T-helper 9 cell (primary cell): Measurements from ENCODE around the gene NFATC3.

Experiments
- DNase-seq: peaks from one replicate; pipeline ENCODE4 v3.0.0-alpha.2; 2020
- total RNA-seq, 2 donors: gene quantifications; one replicate each; lab custom pipeline; 2026; lab: John Stamatoyannopoulos, UW

The NFATC3 gene
- total RNA-seq, result 167 to 168 reads per million in 2 donors

GRCh38 chr16:68085259-68086071 is at the start of gene NFATC3:
Gene NFATC3 (plus strand): TSS chr16:68085370. CDS start chr16:68085682, 312 bp downstream.
- peak; percentile 99 for DNase-seq

DNA sequence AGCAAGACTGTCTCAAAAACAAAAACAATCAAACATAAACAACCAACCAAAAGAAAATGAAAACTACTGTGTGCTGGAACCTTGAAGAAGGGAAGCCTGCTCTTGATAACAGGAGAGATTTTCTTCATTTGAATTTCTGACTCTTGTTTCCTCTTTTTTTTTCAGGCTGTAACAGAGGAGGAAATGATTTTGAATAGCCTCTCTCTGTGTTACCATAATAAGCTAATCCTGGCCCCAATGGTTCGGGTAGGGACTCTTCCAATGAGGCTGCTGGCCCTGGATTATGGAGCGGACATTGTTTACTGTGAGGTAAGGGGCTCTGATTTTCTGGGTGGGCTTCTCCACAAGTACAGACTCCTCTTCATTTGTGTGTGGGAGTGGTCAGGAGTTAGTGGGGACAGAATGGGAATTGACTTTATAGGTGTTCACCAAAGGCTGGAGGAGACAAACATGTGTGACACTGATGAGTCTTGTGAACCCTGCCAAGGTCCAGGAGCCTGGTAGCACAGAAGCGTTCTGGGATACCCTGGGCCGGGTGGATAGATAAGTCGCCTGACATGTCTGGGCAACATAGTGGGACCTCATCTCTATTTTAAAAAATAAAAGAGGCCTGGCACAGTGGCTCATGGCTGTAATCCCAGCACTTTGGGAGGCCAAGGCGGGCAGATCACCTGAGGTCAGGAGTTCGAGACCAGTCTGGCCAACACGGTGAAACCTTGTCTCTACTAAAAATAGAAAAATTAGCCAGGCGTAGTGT is 47.2 kb upstream of the NFATC3 start:
- no peak for DNase-seq

- peak; percentile 91 for DNase-seq
Observed at GRCh38 chr16:68040506-68041288, 44.5 kb upstream of the NFATC3 start.

GRCh38 chr16:68041783-68042182 is 43.4 kb upstream of the NFATC3 start:
- no peak for DNase-seq

GRCh38 chr16:68046106-68046505 is 39.1 kb upstream of the NFATC3 start:
- DNase-seq, result no peak

DNA sequence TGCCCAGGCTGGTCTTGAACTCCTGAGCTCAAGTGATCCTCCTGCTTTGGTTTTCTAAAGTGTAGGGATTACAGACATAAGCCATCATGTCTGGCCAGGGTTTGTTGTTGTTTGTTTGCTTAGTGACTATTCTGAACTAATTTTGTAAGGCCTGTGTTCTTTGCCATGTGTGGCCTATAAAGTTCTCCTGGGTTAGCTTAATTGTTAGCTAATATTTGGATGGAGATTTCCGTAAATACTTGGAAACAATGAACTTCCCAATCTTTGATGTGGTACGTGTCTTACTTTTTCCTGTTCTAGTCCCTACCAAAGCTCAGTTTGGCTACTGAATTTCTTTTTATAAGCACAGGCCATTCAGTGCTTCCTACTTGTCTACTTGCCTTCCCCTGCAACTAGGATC is 37.2 kb upstream of the NFATC3 start:
- no peak for DNase-seq

DNA sequence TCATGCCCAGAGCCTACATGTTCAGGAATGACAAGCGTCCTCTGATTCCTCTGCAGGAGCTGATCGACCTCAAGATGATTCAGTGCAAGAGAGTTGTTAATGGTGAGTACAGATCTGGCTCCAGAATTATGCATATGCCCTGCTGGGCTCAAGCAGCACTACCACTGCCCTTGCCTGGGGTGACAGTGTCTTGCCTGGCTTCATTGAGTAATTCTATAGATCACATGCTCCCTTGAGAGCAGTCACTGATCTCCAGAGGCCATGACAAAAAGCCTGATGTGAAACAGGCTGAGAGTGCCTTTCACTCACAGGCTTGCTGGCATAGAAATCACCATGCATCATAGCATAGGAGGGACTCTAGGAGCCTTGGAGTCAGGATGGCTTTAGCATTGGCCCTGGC is 35.7 kb upstream of the NFATC3 start:
- DNase-seq, result no peak

DNA sequence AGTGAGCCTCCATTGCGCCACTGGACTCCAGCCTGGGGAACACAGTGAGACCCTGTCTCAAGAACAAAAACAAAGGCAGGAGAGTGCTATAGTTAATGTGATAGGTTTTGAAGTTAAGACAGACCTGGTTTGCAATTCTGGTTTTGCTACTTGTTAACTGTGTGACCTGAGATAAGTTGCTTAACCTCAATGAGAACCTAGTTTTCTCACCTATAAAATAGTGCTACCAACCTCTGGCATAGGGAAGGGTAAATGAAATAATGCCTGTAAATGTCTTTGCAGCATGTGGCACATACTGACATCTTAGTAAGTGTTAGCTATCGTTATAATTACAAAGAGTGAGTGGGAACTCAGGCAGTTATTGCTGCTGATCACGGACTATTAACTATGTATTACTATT is 29.8 kb upstream of the NFATC3 start:
- no peak for DNase-seq

DNA sequence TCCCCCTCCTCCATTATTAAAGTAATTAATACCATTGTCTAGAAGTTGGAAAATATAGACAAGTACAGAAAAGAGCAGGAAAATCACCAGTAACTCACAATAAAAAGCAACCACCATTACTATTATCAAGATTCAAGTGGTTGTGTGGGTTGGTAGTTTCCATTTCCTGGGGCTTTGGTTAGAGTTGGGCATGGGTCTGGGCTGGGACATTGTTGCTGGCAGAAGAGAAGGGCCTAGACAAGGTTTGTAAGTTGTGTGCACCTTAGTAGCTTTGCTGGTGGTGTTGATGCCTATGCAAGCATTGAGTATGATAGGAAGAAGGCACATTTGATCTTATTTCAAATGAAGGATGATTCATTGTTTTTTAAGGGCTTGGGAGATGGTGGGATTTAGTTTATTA is 25.4 kb upstream of the NFATC3 start:
- no peak for DNase-seq

GRCh38 chr16:68061396-68061795 is 23.8 kb upstream of the NFATC3 start:
- no peak for DNase-seq

DNA sequence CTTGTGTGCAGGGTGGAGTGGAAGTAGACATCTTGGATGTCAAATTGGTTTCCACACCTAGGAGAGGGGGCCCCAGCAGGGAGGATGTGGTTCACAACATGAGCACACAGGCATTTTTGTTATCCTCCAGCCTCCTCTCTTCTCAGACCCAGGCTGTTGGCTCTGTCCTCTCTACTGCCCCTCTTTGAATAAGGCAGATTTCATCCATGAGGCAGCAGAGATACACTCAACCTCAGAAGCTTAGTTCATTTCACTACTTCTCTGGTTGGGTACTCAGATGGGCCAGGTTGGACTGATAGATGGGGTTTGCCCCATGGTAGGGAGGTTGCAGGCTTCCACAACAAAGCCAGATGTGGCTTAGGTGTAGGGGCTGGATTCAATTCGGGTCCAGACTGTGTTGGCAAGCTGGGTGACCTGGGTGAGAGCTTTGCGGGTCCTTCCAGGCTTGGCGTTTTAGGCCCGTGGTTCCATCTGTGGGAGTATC is 22.2 kb upstream of the NFATC3 start:
- no peak for DNase-seq

DNA sequence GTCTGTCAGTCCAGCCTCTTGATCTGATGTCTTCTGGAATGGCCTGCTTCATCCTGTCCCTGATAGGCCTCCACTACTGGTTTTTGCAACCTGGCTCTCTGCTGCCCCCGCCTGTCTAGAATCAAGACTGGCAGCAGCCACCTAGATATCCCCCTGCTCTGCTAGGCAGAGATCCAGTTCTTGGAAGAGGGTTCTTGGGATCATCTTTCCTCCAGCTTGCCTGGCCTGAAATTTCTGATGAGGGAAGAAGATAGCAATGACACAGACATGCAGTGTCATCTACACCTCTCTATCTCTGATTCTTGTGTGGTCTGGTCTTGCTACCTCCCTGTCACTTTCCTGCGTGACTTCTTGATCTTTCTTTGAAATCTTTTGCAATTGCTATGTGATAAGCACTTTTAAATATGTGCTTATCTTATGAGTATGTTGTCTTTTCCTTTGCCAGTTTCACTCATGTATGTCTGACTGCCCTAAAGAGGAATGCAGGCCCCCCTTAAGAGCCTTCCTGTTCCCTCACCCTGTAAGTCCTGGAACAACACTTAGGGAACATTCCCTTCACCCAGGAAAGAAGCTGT is 20.3 kb upstream of the NFATC3 start:
- DNase-seq, result peak; percentile 66

DNA sequence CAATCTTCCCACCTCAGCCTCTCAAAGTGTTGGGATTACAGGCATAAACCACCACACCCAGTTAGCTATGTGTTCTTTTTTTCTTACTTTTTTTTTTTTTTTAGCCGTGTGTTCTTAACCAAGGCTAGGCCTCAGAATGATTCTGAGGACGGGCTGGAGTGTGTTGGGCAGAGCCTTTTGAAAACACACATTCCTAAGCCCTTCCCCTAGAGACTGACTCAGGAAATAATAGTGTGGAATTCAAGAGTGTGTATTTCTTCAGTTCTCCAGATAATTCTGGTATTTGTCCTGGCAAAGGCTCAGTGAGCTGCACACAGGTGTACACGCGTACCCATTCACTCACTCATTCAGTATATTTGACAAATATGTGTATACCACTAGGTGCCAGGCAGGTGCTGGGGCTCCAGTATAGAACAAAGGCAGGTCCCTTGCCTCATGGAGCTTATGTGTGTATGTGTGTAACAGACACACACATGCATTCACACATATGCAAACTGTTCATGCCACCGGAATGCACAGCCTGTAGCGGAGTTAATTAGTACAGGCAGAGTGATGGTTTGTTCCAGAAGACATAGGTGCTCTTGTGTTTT is 19.4 kb upstream of the NFATC3 start:
- no peak for DNase-seq

GRCh38 chr16:68066763-68067162 is 18.4 kb upstream of the NFATC3 start:
- DNase-seq, result no peak

DNA sequence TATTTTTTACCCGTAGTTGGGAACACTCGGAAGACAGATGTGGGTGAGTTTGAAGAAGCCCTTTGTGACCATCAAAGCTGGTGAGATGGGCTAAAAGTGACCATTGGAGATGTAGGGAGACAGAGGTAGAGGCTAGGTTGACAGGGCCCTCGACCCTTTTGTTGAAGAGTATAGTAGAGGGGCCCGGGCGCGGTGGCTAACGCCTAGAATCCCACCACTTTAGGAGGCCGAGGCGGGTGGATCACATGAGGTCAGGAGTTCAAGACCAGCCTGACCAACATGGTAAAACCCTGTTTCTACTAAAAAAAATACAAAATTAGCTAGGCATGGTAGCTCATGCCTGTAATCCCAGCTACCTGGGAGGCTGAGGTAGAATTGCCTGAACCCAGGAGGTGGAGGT is 16.2 kb upstream of the NFATC3 start:
- no peak for DNase-seq

DNA sequence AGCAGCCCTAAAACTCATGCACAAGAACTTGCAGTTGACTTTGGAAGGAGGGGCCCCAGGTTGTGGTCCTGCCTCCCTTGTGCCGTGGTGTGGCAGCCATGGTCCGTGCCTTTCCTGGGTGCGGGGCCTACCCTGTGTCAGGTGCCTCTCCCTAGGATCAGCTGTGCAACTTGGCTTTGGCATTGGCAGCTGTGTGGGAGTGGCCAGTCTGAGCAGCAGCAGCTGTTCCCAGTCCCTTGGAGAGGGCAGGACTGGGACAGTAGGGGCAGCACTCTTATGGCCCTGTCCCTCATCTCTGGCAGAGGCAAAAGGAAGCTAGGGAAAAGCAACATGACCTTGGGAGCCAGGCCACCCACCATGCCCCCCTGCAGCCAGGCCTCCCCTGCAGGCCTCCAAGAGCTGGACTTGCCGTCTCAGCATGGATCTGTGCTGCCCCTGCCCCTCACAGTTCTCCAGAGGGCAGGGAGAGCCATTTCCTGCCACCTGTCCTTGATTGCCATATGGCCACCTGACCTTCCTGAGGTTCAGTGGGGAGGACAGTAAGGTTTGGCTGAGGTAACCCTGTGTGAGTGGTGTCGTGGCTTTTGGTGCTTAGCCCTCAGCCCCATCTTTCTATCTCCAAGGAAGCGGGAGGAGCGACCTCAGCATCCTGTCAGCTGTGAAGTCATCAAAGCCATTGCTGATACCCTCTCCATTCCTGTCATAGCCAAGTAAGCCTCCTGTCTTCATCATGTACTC is 15.5 kb upstream of the NFATC3 start:
- DNase-seq, result no peak

DNA sequence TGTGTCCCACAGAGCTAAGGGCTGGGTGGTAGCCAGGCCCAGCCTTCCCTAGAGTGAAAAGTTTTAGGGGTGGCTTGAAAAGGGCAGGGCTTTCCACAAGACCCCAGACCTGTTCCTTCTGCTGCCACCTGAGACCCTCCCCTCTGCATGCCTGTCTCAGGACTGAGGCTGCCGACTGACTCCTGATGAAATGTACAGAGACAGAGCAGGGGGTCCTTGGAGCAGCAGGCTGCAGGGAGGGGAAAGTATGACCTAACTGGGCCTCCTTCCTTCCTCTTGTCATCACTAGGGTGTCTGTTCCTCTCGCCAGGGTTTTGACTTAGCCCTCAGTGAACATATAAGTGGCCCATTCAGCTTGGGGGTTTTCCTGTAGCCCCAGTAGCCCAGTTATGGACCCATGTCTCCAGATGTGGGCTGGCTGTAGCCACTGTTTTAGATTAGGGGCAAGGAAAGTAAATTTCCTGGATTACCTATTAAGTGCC is 14.9 kb upstream of the NFATC3 start:
- DNase-seq, result no peak

DNA sequence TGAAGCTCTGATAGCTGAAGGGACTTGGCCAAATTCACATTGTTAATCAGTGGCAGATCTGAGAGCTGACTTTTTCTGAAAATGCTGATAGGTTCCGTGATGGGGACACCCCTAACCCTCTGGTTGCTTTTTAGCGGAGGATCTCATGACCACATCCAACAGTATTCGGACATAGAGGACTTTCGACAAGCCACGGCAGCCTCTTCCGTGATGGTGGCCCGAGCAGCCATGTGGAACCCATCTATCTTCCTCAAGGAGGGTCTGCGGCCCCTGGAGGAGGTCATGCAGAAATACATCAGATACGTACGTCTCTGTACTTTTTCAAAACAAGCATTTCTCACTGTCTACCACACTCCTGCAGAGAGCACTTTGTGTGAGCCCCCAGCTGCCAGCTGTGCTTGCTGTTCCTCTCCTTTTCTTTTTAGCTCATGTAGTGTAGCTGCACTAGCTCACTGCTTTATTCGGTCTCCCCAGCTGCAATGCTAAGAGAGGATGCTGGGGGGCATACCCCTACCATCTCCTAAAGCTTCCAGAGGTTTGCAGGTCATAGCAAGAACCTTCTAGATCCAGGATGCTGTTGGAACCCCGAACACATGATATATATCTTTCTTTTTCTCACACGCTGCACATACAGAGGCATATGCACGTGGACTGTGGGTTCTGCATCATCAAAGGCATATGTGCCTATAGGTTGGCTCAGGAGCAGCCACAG is 14.2 kb upstream of the NFATC3 start:
- no peak for DNase-seq

- DNase-seq, result no peak
Observed at GRCh38 chr16:68071518-68071901, 13.7 kb upstream of the NFATC3 start.

GRCh38 chr16:68072038-68072695 is 13.0 kb upstream of the NFATC3 start:
- no peak for DNase-seq
